Tibial nerve (tissue), 4 donors: ENCODE measurements around the gene MGLL. TPM values are rescaled to one million over a fixed set of nuclear protein-coding genes. Genes with fewer than 3 reads are reported as not detected.
A peak's percentile ranks its signal among the peaks of the same experiment; 100 is the strongest.

Source experiments
- DNase-seq, 2 donors: peaks; one replicate each; pipeline ENCODE4 v3.0.0-alpha.2; 2019; ENCODE audit warnings: low spot score in 2 of 2
- H3K27ac ChIP-seq, 4 donors: fragments of 200-600 bp; sonication (generic) in 3 of 4; one replicate each; pipeline ENCODE4 v1.5.1; 2017 to 2019; ENCODE audit warnings: mild to moderate bottlenecking in 1 of 4
- H3K27me3 ChIP-seq, 2 donors: fragments of 200-600 bp; sonication (generic) in 1 of 2; one replicate each; pipeline versions ENCODE4 v1.5.1 to v1.6.0; 2017 to 2019
- H3K36me3 ChIP-seq, 3 donors: fragments of 200-600 bp; sonication (generic); one replicate each; pipeline ENCODE4 v1.5.1; 2018 to 2019
- H3K4me1 ChIP-seq, 4 donors: fragments of 200-600 bp; sonication (generic) in 3 of 4; one replicate each; pipeline ENCODE4 v1.5.1; 2017 to 2019
- H3K4me3 ChIP-seq, 4 donors: fragments of 200-600 bp; sonication (generic) in 3 of 4; one replicate each; pipeline ENCODE4 v1.5.1; 2017 to 2019; ENCODE audit warnings: mild to moderate bottlenecking in 1 of 4, moderate library complexity in 1 of 4
- H3K9me3 ChIP-seq, 4 donors: fragments of 200-600 bp; sonication (generic) in 3 of 4; one replicate each; pipeline ENCODE4 v1.5.1; 2017 to 2019
- CTCF ChIP-seq, 5 experiments: fragments of 200-600 bp in 3 of 5; fragments of 450-650 bp in 2 of 5; sonication (generic) in 3 of 5; IDR thresholded peaks; one replicate each; pipeline ENCODE4 v1.5.1; 2016 to 2019; ENCODE audit warnings: antibody characterized with exemption in 5 of 5, mild to moderate bottlenecking in 3 of 5, moderate library complexity in 2 of 5
- EP300 ChIP-seq, 2 donors: sonication (generic); formaldehyde crosslinking; IDR thresholded peaks; one replicate each; pipeline ENCODE4 v1.6.1; 2017; ENCODE audit warnings: antibody characterized with exemption in 2 of 2, mild to moderate bottlenecking in 1 of 2
- POLR2A ChIP-seq, 2 donors: fragments of 450-650 bp; IDR thresholded peaks; one replicate each; pipeline ENCODE4 v1.6.1; 2017; ENCODE audit warnings: antibody characterized with exemption in 2 of 2, mild to moderate bottlenecking in 2 of 2, moderate library complexity in 2 of 2
- WGBS, 2 donors: methylation state at CpG; one replicate each; pipeline ENCODE4 v1.1.5; 2018; 5-methylcytosine and 5-hydroxymethylcytosine counted together
- total RNA-seq, 4 donors: library from RNA; depleted of rRNA; stranded (reverse); fragments of >200 nt; gene quantifications; one replicate each; pipeline ENCODE4 v1.1.0, GENCODE V29; 2016

The MGLL gene
- total RNA-seq, 4 donors from 2014 or later, result 67.5 to 96.6 (median 86.1) TPM

GRCh38 chr3:127665586-127665985, 156.7 kb downstream of the MGLL start:
- 86 to 91% methylated on average over 3 of the region's 3 CpGs for WGBS, 2 donors

GRCh38 chr3:127665165-127665564, 157.2 kb downstream of the MGLL start:
- Histone ChIP-seq H3K27me3 (no peaks in the 10 kb centered on the region), H3K4me3 (no peak overlapping the region), H3K36me3 (no peaks in the 10 kb centered on the region), H3K4me1 (peaks cover 0 to 6% (median 0%) of the 10 kb centered on the region in 4 donors), H3K27ac (no peak overlapping the region), H3K9me3 (no peaks in the 10 kb centered on the region)
- WGBS, 2 donors, result 71 to 76% methylated on average over 2 of the region's 2 CpGs
- TF ChIP-seq POLR2A (IDR thresholded peaks at IDR 0.05) (no peak), CTCF (IDR thresholded peaks at IDR 0.05) (no peak), EP300 (IDR thresholded peaks at IDR 0.05) (no peak)
- no peak for DNase-seq

More at GRCh38 chr3:127665586-127665985, 156.7 kb downstream of the MGLL start:
- TF ChIP-seq POLR2A (IDR thresholded peaks at IDR 0.05) (no peak), CTCF (IDR thresholded peaks at IDR 0.05) (no peak), EP300 (IDR thresholded peaks at IDR 0.05) (no peak)
- no peak overlapping the region for H3K27ac ChIP-seq
- peaks cover 0 to 6% (median 0%) of the 10 kb centered on the region in 4 donors for H3K4me1 ChIP-seq
- DNase-seq, result no peak
- no peaks in the 10 kb centered on the region for H3K9me3 ChIP-seq
- H3K36me3 ChIP-seq, result no peaks in the 10 kb centered on the region
- no peaks in the 10 kb centered on the region for H3K27me3 ChIP-seq
- H3K4me3 ChIP-seq, result no peak overlapping the region

DNA sequence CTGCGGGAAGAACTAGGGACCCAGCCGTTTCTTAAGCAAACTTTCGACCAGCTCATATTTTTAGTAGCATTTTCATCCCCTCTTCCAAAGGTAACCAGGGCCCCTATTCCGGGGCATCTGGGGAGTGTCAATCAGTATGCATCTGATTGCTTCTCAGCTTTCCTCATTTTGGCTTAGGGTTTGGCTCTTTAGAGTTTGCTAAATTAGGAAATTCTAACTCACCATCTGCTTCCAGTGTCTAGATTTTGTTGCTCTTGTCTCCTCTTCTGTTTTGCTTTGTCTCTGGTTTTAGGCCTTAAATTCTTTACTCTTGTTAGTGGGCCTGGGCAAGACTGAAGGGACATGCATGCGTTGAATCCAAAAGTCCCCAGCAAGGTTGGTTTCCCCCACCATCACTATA, 159.2 kb downstream of the MGLL start:
- WGBS, 2 donors, result 75 to 76% methylated on average over 5 of the region's 5 CpGs
- Histone ChIP-seq H3K27me3 (no peaks in the 10 kb centered on the region), H3K4me1 (peaks cover 0 to 6% (median 1%) of the 10 kb centered on the region in 4 donors), H3K9me3 (no peaks in the 10 kb centered on the region), H3K4me3 (no peak overlapping the region), H3K36me3 (no peaks in the 10 kb centered on the region), H3K27ac (no peak overlapping the region)
- no peak for DNase-seq
- no peak for TF ChIP-seq CTCF (IDR thresholded peaks at IDR 0.05)
- TF ChIP-seq POLR2A (IDR thresholded peaks at IDR 0.05), result no peak
- no peak for TF ChIP-seq EP300 (IDR thresholded peaks at IDR 0.05)

DNA sequence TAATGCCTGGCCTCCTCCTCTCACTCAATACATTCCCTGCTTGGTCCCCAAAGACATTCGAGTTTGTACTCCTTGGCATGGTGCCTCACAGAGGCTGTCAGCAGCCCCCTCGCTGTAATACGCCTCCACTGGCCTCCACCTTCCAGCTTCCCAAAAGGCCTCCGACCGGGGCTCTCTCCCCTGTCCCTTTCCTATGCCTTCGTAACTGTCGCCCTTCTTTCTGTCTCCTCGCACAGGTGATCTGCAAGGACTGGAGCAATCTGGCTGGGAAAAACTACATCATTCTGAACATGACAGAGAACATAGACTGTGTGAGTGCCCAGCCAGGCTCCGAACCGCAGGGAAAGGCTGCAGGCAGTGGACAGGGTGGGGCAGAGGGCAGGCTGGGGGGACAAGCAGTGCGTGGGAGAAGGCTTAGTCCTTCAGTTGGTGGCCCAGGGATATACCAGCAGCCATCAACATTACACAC, 160.3 kb downstream of the MGLL start:
- no peak overlapping the region for H3K4me3 ChIP-seq
- WGBS, 2 donors, result 56 to 62% methylated on average over 11 of the region's 11 CpGs
- TF ChIP-seq EP300 (IDR thresholded peaks at IDR 0.05) (no peak), POLR2A (IDR thresholded peaks at IDR 0.05) (no peak)
- peak overlapping the region in 1 of 4 donors; percentile 3 for H3K27ac ChIP-seq
- H3K9me3 ChIP-seq, result no peaks in the 10 kb centered on the region
- DNase-seq, result no peak
- H3K27me3 ChIP-seq, result no peaks in the 10 kb centered on the region
- peaks cover 0 to 6% (median 1%) of the 10 kb centered on the region in 4 donors for H3K4me1 ChIP-seq
- H3K36me3 ChIP-seq, result no peaks in the 10 kb centered on the region

DNA sequence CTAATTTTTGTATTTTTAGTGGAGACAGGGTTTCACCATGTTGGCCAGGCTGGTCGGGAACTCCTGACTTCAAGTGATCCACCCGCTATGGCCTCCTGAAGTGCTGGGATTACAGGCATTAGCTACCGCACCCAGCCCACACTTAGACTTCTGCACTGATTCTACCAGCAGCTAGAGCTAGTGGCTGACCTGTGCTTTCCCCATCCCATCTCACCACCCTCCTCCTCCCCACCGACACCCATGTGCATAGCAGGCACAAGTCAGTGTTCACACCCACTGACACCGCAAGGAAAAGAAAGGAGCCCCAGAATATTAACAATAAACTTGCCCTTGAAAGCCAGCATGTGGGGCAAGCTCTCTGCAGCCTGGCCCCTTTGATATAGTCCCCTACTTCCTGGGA, 160.7 kb downstream of the MGLL start:
- peak overlapping the region in 1 of 4 donors; percentile 2 for H3K27ac ChIP-seq
- H3K9me3 ChIP-seq, result no peaks in the 10 kb centered on the region
- peaks cover 0 to 6% (median 1%) of the 10 kb centered on the region in 4 donors for H3K4me1 ChIP-seq
- DNase-seq, result no peak
- TF ChIP-seq POLR2A (IDR thresholded peaks at IDR 0.05) (no peak), CTCF (IDR thresholded peaks at IDR 0.05) (no peak), EP300 (IDR thresholded peaks at IDR 0.05) (no peak)
- no peak overlapping the region for H3K4me3 ChIP-seq
- WGBS, 2 donors, result 79 to 81% methylated on average over 5 of the region's 5 CpGs
- no peaks in the 10 kb centered on the region for H3K36me3 ChIP-seq
- H3K27me3 ChIP-seq, result no peaks in the 10 kb centered on the region
